ENCODE results near the gene LCK.

DNA sequence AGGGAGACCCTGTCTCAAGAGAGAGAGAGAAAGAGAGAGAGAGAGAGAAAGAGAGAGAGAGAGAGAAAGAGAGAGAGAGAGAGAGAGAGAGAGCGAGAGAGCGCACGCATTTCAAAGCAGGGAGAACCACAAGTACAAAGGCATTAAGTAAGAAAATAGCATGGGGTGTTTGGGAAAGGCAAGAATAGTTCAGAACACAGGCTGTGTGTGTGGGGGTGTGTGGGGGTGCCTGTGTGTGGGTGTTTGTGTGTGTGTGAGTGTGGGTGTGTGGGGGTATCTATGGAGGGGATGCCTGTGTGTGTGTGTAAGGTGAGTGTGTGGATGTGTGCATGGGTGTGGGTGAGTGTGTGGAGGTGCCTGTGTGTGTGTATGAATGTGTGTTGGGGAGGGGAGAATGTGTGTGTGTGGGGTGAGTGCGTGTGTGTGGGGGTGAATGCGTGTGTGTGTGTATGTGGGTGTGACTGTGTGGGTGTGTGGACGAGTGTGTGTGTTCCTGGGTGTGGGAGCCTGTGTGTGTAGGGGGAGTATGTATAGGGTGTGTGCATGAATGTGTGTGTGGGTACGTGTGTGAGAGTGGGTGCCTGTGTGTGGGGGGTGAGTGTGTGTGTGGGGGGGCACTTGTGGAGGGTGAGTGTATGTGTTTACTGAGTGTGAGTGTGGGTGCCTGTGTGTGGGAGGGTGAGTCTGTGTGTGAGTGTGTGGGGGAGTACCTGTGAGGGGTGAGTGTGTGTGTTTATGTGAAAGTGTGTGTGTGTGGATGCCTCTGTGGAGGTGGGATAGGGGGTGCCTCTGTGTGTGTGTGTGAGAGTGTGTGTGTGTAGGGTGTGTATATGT lies 21.7 kb downstream of the LCK start:
- TF ChIP-seq, protein P1, sequence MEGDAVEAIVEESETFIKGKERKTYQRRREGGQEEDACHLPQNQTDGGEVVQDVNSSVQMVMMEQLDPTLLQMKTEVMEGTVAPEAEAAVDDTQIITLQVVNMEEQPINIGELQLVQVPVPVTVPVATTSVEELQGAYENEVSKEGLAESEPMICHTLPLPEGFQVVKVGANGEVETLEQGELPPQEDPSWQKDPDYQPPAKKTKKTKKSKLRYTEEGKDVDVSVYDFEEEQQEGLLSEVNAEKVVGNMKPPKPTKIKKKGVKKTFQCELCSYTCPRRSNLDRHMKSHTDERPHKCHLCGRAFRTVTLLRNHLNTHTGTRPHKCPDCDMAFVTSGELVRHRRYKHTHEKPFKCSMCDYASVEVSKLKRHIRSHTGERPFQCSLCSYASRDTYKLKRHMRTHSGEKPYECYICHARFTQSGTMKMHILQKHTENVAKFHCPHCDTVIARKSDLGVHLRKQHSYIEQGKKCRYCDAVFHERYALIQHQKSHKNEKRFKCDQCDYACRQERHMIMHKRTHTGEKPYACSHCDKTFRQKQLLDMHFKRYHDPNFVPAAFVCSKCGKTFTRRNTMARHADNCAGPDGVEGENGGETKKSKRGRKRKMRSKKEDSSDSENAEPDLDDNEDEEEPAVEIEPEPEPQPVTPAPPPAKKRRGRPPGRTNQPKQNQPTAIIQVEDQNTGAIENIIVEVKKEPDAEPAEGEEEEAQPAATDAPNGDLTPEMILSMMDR (IDR thresholded peaks at IDR 0.05 in 2 of 3, conservative IDR thresholded peaks at IDR 0.05 in 1 of 3; ENCODE audit: control insufficient read depth in 2 of 3, extremely low read depth in 1 of 3, insufficient read depth in 1 of 3, low read depth in 3 of 3, low read length in 3 of 3): no peak
- TF ChIP-seq JUNB (IDR thresholded peaks at IDR 0.05) (no peak), BHLHE40 (IDR thresholded peaks at IDR 0.05; ENCODE audit: borderline replicate concordance in 1 of 2, low read depth in 2 of 2, low read length in 1 of 2) (no peak), ESRRA (IDR thresholded peaks at IDR 0.05; ENCODE audit: low read length) (no peak), CREB1 (IDR thresholded peaks at IDR 0.05; ENCODE audit: low read depth) (no peak), POLR2A (IDR thresholded peaks at IDR 0.05; ENCODE audit: low read depth, low read length) (peak; percentile 35; the same call in 1 of the 2 replicates), ZNF207 (IDR thresholded peaks at IDR 0.05; ENCODE audit: borderline replicate concordance) (no peak), SIN3A (IDR thresholded peaks at IDR 0.05; ENCODE audit: low read depth, low read length) (no peak), POLR2AphosphoS2 (IDR thresholded peaks at IDR 0.05; ENCODE audit: low read depth, low read length) (no peak)
